HepG2 (cell line): ENCODE measurements around the gene FAM228B. TPM values are rescaled to one million over a fixed set of nuclear protein-coding genes. Genes with fewer than 3 reads are reported as not detected.

Source experiments
- GABPB1 ChIP-seq: IDR thresholded peaks from 2 replicates; pipeline ENCODE4 v1.6.1; 2016; ENCODE audit warnings: mild to moderate bottlenecking, missing genetic modification reagents, moderate library complexity, missing compliant biosample characterization
- HDAC1 ChIP-seq: sonication (generic); formaldehyde crosslinking; IDR thresholded peaks from 2 replicates; pipeline ENCODE4 v1.5.1; 2020; ENCODE audit warnings: mild to moderate bottlenecking, missing genetic modification reagents
- KDM1A ChIP-seq: IDR thresholded peaks from 2 replicates; pipeline ENCODE4 v1.6.1; 2016; ENCODE audit warnings: missing compliant biosample characterization
- KLF9 ChIP-seq: IDR thresholded peaks from 2 replicates; pipeline ENCODE4 v1.6.1; 2016; ENCODE audit warnings: low read depth
- MTF2 ChIP-seq: sonication (generic); formaldehyde crosslinking; IDR thresholded peaks from 2 replicates; pipeline ENCODE4 v1.5.0; 2020; ENCODE audit warnings: missing genetic modification reagents, borderline replicate concordance
- MZF1 ChIP-seq: sonication (generic); formaldehyde crosslinking; IDR thresholded peaks from 2 replicates; pipeline ENCODE4 v1.8.1; 2023; ENCODE audit warnings: mild to moderate bottlenecking, missing genetic modification reagents, borderline replicate concordance
- NFKBIZ ChIP-seq: IDR thresholded peaks from 2 replicates; pipeline ENCODE4 v1.6.1; 2018; ENCODE audit warnings: missing genetic modification reagents, missing compliant biosample characterization
- NR2F2 ChIP-seq: IDR thresholded peaks from 2 replicates; pipeline ENCODE4 v1.6.1; 2012; ENCODE audit warnings: low read depth, inconsistent platforms, borderline replicate concordance
- TERF1 ChIP-seq: sonication (generic); formaldehyde crosslinking; IDR thresholded peaks from 2 replicates; pipeline ENCODE4 v1.8.0; 2022; ENCODE audit warnings: mild to moderate bottlenecking, missing genetic modification reagents, moderate library complexity
- ZBTB7A ChIP-seq: sonication (generic); formaldehyde crosslinking; IDR thresholded peaks from 2 replicates; pipeline ENCODE4 v1.8.0; 2022; ENCODE audit warnings: mild to moderate bottlenecking, missing genetic modification reagents
- ZFP62 ChIP-seq: sonication (generic); formaldehyde crosslinking; IDR thresholded peaks from 2 replicates; pipeline ENCODE4 v1.4.0; 2020; ENCODE audit warnings: missing genetic modification reagents
- ZNF274 ChIP-seq: sonication (generic); formaldehyde crosslinking; IDR thresholded peaks from 2 replicates; pipeline ENCODE4 v1.5.1; 2020; ENCODE audit warnings: mild to moderate bottlenecking, missing genetic modification reagents
- ZNF350 ChIP-seq: sonication (generic); formaldehyde crosslinking; IDR thresholded peaks from 2 replicates; pipeline ENCODE4 v1.4.0; 2020; ENCODE audit warnings: mild to moderate bottlenecking, low read depth, missing genetic modification reagents, borderline replicate concordance
- ZNF704 ChIP-seq: sonication (generic); formaldehyde crosslinking; IDR thresholded peaks from 2 replicates; pipeline ENCODE4 v1.8.1; 2023; ENCODE audit warnings: mild to moderate bottlenecking, inconsistent platforms, moderate library complexity, missing genetic modification reagents, borderline replicate concordance
- ZNF747 ChIP-seq: sonication (generic); formaldehyde crosslinking; IDR thresholded peaks from 2 replicates; pipeline ENCODE4 v1.8.1; 2023; ENCODE audit warnings: missing genetic modification reagents, mild to moderate bottlenecking, borderline replicate concordance
- polyA plus RNA-seq, 8 experiments: library from polyadenylated mRNA; depleted of rRNA in 3 of 8; stranded (reverse) in 7 of 8; unstranded in 1 of 8; fragments of >200 nt; fragmentation: Illumina TruSeq in 4 of 8; extraction: Trizol in 4 of 8; gene quantifications; 2 replicates each; pipeline versions ENCODE4 v1.2.1 to v1.2.3, GENCODE V29; 2011 to 2016; ENCODE audit warnings: low read depth in 4 of 8, missing spikeins in 1 of 8, mixed read lengths in 1 of 8; ENCODE audit not compliant: insufficient read depth in 1 of 8
- total RNA-seq, 5 experiments: library from RNA; depleted of rRNA; stranded (reverse); fragments of >200 nt; fragmentation: Illumina TruSeq; extraction: Trizol; gene quantifications; 2 replicates each; pipeline ENCODE4 v1.2.3, GENCODE V29; 2016; ENCODE audit warnings: low read depth in 1 of 5
- TF ChIP-seq, protein P1 (sequence below): sonication (generic); formaldehyde crosslinking; IDR thresholded peaks from 2 replicates; pipeline ENCODE4 v1.9.0; 2022; ENCODE audit warnings: missing genetic modification reagents, mild to moderate bottlenecking, borderline replicate concordance
- TF ChIP-seq, protein P2 (sequence below): sonication (generic); formaldehyde crosslinking; IDR thresholded peaks from 2 replicates; pipeline ENCODE4 v1.8.0; 2022; ENCODE audit warnings: mild to moderate bottlenecking, missing genetic modification reagents
- TF ChIP-seq, protein P3 (sequence below): fragments of 450-650 bp; IDR thresholded peaks from 2 replicates; pipeline ENCODE4 v1.6.1; 2016
- TF ChIP-seq, protein P4 (sequence below): sonication (generic); formaldehyde crosslinking; IDR thresholded peaks from 2 replicates; pipeline ENCODE4 v1.5.0; 2020; ENCODE audit warnings: missing genetic modification reagents, mild to moderate bottlenecking, borderline replicate concordance

Gene FAM228B
- total and polyA plus RNA-seq, 2 of the 13 experiments (the other 11 are each of a cell fraction or from before 2014, with no cell fraction given): 0.79 to 1.1 TPM

GRCh38 chr2:24123195-24123921, at the start of gene FAM228B, which contains the start of gene PFN4 (continued):
- TF ChIP-seq ZNF704: peak; percentile 40; the same call in 1 of the 2 replicates
- TF ChIP-seq ZNF747 (CRISPR knock-in tag): peak; percentile 79
- peak; percentile 52; the same call in 1 of the 2 replicates for TF ChIP-seq NFKBIZ
- TF ChIP-seq MZF1 (CRISPR knock-in tag): no peak
- peak; percentile 84 for TF ChIP-seq HDAC1 (CRISPR knock-in tag)
- 0 out of 2 replicates have a peak, but pooled peaks have one; percentile 8 for TF ChIP-seq ZBTB7A
- 0 out of 2 replicates have a peak, but pooled peaks have one; percentile 2 for TF ChIP-seq KDM1A (CRISPR knock-in tag)
- TF ChIP-seq GABPB1 (CRISPR knock-in tag): peak; percentile 84
- TF ChIP-seq NR2F2: no peak; the same call in 1 of the 2 replicates
- peak; percentile 84; the same call in 1 of the 2 replicates for TF ChIP-seq TERF1 (CRISPR knock-in tag)
- TF ChIP-seq, protein P1, sequence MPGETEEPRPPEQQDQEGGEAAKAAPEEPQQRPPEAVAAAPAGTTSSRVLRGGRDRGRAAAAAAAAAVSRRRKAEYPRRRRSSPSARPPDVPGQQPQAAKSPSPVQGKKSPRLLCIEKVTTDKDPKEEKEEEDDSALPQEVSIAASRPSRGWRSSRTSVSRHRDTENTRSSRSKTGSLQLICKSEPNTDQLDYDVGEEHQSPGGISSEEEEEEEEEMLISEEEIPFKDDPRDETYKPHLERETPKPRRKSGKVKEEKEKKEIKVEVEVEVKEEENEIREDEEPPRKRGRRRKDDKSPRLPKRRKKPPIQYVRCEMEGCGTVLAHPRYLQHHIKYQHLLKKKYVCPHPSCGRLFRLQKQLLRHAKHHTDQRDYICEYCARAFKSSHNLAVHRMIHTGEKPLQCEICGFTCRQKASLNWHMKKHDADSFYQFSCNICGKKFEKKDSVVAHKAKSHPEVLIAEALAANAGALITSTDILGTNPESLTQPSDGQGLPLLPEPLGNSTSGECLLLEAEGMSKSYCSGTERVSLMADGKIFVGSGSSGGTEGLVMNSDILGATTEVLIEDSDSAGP (CRISPR knock-in tag): peak; percentile 93; the same call in 1 of the 2 replicates
- TF ChIP-seq, protein P2, sequence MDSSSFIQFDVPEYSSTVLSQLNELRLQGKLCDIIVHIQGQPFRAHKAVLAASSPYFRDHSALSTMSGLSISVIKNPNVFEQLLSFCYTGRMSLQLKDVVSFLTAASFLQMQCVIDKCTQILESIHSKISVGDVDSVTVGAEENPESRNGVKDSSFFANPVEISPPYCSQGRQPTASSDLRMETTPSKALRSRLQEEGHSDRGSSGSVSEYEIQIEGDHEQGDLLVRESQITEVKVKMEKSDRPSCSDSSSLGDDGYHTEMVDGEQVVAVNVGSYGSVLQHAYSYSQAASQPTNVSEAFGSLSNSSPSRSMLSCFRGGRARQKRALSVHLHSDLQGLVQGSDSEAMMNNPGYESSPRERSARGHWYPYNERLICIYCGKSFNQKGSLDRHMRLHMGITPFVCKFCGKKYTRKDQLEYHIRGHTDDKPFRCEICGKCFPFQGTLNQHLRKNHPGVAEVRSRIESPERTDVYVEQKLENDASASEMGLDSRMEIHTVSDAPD (CRISPR knock-in tag): peak; percentile 81
- no peak for TF ChIP-seq ZFP62 (CRISPR knock-in tag)
- no peak for TF ChIP-seq KLF9 (CRISPR knock-in tag)
- TF ChIP-seq ZNF274: peak; percentile 88
- TF ChIP-seq ZNF350 (CRISPR knock-in tag): 0 out of 2 replicates have a peak, but pooled peaks have one; percentile 7
- TF ChIP-seq, protein P3, sequence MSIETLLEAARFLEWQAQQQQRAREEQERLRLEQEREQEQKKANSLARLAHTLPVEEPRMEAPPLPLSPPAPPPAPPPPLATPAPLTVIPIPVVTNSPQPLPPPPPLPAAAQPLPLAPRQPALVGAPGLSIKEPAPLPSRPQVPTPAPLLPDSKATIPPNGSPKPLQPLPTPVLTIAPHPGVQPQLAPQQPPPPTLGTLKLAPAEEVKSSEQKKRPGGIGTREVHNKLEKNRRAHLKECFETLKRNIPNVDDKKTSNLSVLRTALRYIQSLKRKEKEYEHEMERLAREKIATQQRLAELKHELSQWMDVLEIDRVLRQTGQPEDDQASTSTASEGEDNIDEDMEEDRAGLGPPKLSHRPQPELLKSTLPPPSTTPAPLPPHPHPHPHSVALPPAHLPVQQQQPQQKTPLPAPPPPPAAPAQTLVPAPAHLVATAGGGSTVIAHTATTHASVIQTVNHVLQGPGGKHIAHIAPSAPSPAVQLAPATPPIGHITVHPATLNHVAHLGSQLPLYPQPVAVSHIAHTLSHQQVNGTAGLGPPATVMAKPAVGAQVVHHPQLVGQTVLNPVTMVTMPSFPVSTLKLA: no peak
- TF ChIP-seq MTF2: peak; percentile 90; the same call in 1 of the 2 replicates
- TF ChIP-seq, protein P4, sequence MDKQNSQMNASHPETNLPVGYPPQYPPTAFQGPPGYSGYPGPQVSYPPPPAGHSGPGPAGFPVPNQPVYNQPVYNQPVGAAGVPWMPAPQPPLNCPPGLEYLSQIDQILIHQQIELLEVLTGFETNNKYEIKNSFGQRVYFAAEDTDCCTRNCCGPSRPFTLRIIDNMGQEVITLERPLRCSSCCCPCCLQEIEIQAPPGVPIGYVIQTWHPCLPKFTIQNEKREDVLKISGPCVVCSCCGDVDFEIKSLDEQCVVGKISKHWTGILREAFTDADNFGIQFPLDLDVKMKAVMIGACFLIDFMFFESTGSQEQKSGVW (CRISPR knock-in tag): no peak
